Fibroblast of lung (primary cell): ENCODE results near the gene ARHGAP28. TPM values are rescaled to one million over a fixed set of nuclear protein-coding genes. Genes with fewer than 3 reads are reported as not detected.
A peak's percentile ranks its signal among the peaks of the same experiment; 100 is the strongest.

Source experiments
- DNase-seq, 2 donors: peaks; one replicate each; pipeline versions ENCODE4 v3.0.0 to v3.0.0-alpha.2; 2010; ENCODE audit warnings: low read depth in 2 of 2
- H2AFZ ChIP-seq: 2 replicates; pipeline ENCODE4 v1.5.1; 2012; ENCODE audit warnings: low read length, control low read depth, inconsistent platforms
- H3K27ac ChIP-seq: 2 replicates; pipeline ENCODE4 v1.5.1; 2011; ENCODE audit warnings: low read length, control low read depth; ENCODE audit not compliant: insufficient read depth
- H3K27me3 ChIP-seq: 2 replicates; pipeline ENCODE4 v1.5.1; 2011; ENCODE audit warnings: mild to moderate bottlenecking, low read length; ENCODE audit not compliant: control insufficient read depth, insufficient read depth
- H3K36me3 ChIP-seq: 2 replicates; pipeline ENCODE4 v1.5.1; 2011; ENCODE audit warnings: low read length; ENCODE audit not compliant: control insufficient read depth, insufficient read depth
- H3K4me1 ChIP-seq: 2 replicates; pipeline ENCODE4 v1.5.1; 2011; ENCODE audit warnings: low read length; ENCODE audit not compliant: control insufficient read depth, insufficient read depth; ENCODE audit errors: extremely low read depth
- H3K4me2 ChIP-seq: 2 replicates; pipeline ENCODE4 v1.5.1; 2011; ENCODE audit warnings: low read length, control low read depth; ENCODE audit not compliant: insufficient read depth; ENCODE audit errors: extremely low read depth
- H3K4me3 ChIP-seq, 4 experiments: fragments of 200-600 bp in 1 of 4; sonication (generic) in 1 of 4; replicated peaks in 1 of 4; 2 replicates each; pipeline ENCODE4 v1.5.1; 2011 to 2016; ENCODE audit warnings: low read length in 4 of 4, low read depth in 3 of 4, mild to moderate bottlenecking in 3 of 4, control low read depth in 2 of 4, inconsistent platforms in 1 of 4, mixed read lengths in 1 of 4; ENCODE audit not compliant: insufficient read depth in 1 of 4; ENCODE audit errors: control extremely low read depth in 1 of 4
- H3K79me2 ChIP-seq: 2 replicates; pipeline ENCODE4 v1.5.1; 2012; ENCODE audit warnings: mild to moderate bottlenecking, low read length, inconsistent platforms; ENCODE audit not compliant: control insufficient read depth, insufficient read depth
- H3K9ac ChIP-seq: 2 replicates; pipeline ENCODE4 v1.5.1; 2011; ENCODE audit warnings: mild to moderate bottlenecking, low read length, control low read depth; ENCODE audit not compliant: insufficient read depth
- H3K9me3 ChIP-seq: 2 replicates; pipeline ENCODE4 v1.5.1; 2012; ENCODE audit warnings: low read depth, low read length; ENCODE audit not compliant: control insufficient read depth, insufficient read depth
- H4K20me1 ChIP-seq: 2 replicates; pipeline ENCODE4 v1.5.1; 2011; ENCODE audit warnings: low read length; ENCODE audit not compliant: control insufficient read depth, insufficient read depth; ENCODE audit errors: extremely low read depth
- CTCF ChIP-seq, 2 donors: IDR thresholded peaks in 1 of 2; conservative IDR thresholded peaks in 1 of 2; 1 replicate in 1 of 2; 2 replicates in 1 of 2; pipeline ENCODE4 v1.5.1; 2011 to 2012; ENCODE audit warnings: low read length in 2 of 2, control low read depth in 1 of 2, inconsistent platforms in 1 of 2, low read depth in 1 of 2, mild to moderate bottlenecking in 1 of 2
- EZH2 ChIP-seq: IDR thresholded peaks from 2 replicates; pipeline ENCODE4 v1.5.1; 2012; ENCODE audit warnings: low read length, control low read depth, mild to moderate bottlenecking; ENCODE audit errors: missing control alignments
- polyA plus RNA-seq, 2 donors: library from polyadenylated mRNA; depleted of rRNA in 1 of 2; stranded (reverse) in 1 of 2; unstranded in 1 of 2; fragments of >200 nt; gene quantifications; 2 replicates each; pipeline ENCODE4 v1.2.1, GENCODE V29; 2011 to 2012; ENCODE audit warnings: missing spikeins in 1 of 2
- total RNA-seq: library from RNA; depleted of rRNA; stranded (reverse); fragments of >200 nt; gene quantifications from 2 replicates; pipeline ENCODE4 v1.2.1, GENCODE V29; 2014

The ARHGAP28 gene
- total and polyA plus RNA-seq, 2 donors (not counting 1 experiment from before 2014, with no cell fraction given), result 3.3 to 35.0 TPM

DNA sequence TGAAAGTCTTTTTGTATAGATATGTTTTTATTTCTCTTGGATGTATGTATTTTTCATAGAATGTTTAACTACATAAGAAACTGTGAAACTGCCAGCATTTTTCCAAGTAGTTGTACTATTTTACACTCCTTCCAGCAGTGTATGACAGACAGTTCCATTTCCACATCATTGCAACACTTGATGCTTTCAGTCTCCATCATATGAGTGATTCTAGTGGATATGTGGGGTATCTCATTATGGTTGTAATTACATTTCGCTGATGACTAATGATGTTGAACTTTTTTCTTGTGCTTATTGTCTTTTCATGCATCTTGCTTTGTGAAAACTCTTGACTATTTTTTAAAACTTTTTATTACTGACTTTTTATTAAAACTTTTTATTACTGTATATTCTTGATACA, 101.4 kb downstream of the ARHGAP28 start:
- H3K9me3 ChIP-seq, result no peaks in the 10 kb centered on the region
- no peak overlapping the region for H3K9ac ChIP-seq
- no peak overlapping the region for H3K4me3 ChIP-seq
- H3K4me1 ChIP-seq, result no peaks in the 10 kb centered on the region
- H4K20me1 ChIP-seq, result no peaks in the 10 kb centered on the region
- no peaks in the 10 kb centered on the region for H3K79me2 ChIP-seq
- no peaks in the 10 kb centered on the region for H3K36me3 ChIP-seq
- no peak overlapping the region for H2AFZ ChIP-seq
- TF ChIP-seq CTCF (conservative IDR thresholded peaks at IDR 0.05 in 1 of 2, IDR thresholded peaks at IDR 0.05 in 1 of 2; ENCODE audit: low read depth in 1 of 2, low read length in 2 of 2) (no peak), EZH2 (no peak)
- no peaks in the 10 kb centered on the region for H3K27me3 ChIP-seq
- H3K27ac ChIP-seq, result no peak overlapping the region
- H3K4me2 ChIP-seq, result no peak overlapping the region
- DNase-seq, result peak in 1 of 2 donors; percentile 17

DNA sequence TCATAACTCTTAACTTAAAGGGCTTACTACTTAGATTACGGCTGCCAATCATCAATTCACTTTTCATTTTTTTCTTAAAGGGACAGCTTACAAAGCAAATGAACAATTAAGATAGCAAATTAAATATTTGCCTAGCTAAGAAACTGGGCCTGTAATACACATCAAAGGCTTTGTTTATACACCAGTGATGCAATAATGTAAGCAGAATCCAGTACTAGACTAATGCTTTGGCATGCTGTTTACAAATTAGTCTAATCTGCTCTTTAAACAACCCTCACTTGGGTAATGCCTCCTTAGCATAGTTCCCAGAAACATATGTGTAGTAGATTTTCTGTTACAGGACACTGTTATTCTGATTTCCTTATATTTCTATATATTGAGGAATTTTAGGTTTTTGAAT, 105.8 kb downstream of the ARHGAP28 start:
- TF ChIP-seq CTCF (conservative IDR thresholded peaks at IDR 0.05 in 1 of 2, IDR thresholded peaks at IDR 0.05 in 1 of 2; ENCODE audit: low read depth in 1 of 2, low read length in 2 of 2) (no peak), EZH2 (no peak)
- DNase-seq, result peak in 1 of 2 donors; percentile 87
- Histone ChIP-seq H3K4me2 (no peak overlapping the region), H3K27ac (no peak overlapping the region), H3K9me3 (no peaks in the 10 kb centered on the region), H3K9ac (no peak overlapping the region), H3K4me3 (no peak overlapping the region), H2AFZ (no peak overlapping the region), H3K36me3 (no peaks in the 10 kb centered on the region), H4K20me1 (no peaks in the 10 kb centered on the region), H3K4me1 (no peaks in the 10 kb centered on the region), H3K27me3 (no peaks in the 10 kb centered on the region), H3K79me2 (no peaks in the 10 kb centered on the region)

DNA sequence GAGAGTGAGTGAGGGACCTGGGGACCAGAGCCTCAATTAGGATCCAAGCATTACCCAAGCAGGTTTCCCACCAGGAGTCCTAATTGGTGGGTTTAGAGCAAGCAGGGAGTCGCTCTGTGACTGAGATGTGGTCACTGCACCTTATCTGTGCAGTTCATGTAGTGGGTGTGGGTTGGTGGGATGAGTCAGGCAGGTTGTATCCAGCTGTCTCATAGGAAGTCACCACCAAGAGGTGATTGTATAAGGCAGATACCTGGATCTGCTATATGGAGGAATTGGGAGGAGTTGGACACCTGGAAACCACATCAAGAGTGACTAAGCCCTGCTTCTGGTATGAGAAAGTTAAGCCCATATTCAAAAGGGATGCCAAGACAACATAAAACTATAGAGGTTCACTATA, 106.8 kb downstream of the ARHGAP28 start:
- H3K27ac ChIP-seq, result no peak overlapping the region
- no peak for DNase-seq
- no peaks in the 10 kb centered on the region for H3K4me1 ChIP-seq
- no peak overlapping the region for H2AFZ ChIP-seq
- TF ChIP-seq EZH2, result no peak
- no peak for TF ChIP-seq CTCF (conservative IDR thresholded peaks at IDR 0.05 in 1 of 2, IDR thresholded peaks at IDR 0.05 in 1 of 2; ENCODE audit: low read depth in 1 of 2, low read length in 2 of 2)
- H3K27me3 ChIP-seq, result no peaks in the 10 kb centered on the region
- H4K20me1 ChIP-seq, result no peaks in the 10 kb centered on the region
- no peaks in the 10 kb centered on the region for H3K9me3 ChIP-seq
- H3K4me3 ChIP-seq, result no peak overlapping the region
- no peak overlapping the region for H3K9ac ChIP-seq
- H3K4me2 ChIP-seq, result no peak overlapping the region
- no peaks in the 10 kb centered on the region for H3K79me2 ChIP-seq
- no peaks in the 10 kb centered on the region for H3K36me3 ChIP-seq
